Stimulated activated CD8-positive, alpha-beta memory T cell treated with anti-CD3 and anti-CD28 coated beads, Interleukin-4, amount 100 ng/mL, for 4 hours (primary cell): ENCODE data around the gene TBL1X.
"Not testable (repeated sequence)": the region's sequence is repeated elsewhere in the genome, so short reads cannot be mapped to it uniquely, and the experiment has no call there.

Experiments
- DNase-seq, 2 donors: peaks; one replicate each; pipeline ENCODE4 v3.0.0-alpha.2; 2020; ENCODE audit warnings: low read depth in 2 of 2, low spot score in 1 of 2

TBL1X gene

DNA sequence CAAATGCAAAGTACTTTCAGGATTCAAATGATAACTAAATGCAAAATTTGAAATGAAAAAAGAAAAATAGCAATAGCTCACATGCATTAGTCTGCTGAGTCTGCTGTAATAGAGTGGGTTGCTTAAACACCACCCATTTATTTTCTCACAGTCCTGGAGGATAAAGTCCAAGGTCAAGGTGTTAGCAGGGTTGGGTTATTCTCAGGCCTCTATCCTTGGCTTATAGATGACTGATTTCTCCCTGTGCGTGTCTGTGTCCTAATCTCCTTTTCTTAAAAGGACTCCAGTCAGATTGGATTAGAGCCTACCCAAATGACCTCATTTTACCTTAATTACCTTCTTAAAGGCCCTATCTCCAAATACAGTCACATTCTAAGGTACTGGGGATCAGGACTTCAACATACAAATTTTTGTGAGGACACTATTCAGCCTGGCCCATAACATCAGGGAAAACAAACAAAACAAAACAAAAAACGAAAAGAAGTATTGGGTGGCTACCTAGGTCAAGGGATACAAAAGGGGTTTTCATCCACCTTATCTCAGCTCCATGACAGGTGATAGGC, 6.3 kb upstream of the TBL1X start:
- no peak for DNase-seq

DNA sequence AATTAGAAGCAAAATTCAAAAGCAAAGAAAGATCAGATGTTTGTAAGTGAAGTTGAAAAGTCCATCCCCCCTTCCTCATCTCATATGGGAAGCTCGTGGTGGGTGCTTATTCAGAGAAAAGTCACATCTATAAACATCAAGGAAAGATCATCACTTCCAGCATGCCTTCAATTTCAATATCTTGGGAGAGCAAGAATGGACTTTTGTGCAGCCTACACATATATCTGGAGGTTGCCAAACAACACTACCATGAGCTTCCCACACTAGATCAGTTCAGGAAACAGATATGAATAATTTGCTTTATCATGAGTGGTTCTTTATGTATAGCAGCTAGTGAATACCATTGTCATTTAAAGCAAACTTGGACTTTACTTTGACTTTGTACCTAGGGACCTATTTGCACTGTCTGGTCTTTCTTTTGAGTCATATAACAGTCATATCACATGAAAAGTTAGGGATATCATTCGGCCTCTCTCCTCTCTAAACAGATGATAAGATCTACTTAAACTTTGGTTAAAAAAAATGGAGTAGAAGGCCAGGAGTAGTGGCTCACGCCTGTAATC, 5.6 kb upstream of the TBL1X start:
- DNase-seq, result no peak

DNA sequence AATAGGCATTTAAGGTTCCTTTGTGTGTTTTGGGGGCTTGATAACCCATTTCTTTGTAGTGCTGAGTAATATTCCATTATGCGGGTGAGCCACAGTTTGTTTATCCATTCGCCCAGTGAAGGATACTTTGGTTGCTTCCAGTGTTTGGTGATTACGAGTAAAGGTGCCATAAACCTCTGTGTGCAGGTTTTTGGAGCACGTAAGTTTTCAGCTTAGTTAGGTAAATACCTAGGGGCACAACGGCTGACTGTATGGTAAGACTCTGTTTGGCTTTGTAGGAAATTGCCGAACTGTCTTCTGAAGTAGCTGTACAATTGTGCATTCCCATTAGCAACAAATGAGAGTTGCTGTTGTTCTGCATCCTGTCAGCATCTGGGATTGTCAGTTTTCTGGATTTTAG, 3.8 kb upstream of the TBL1X start:
- no peak for DNase-seq

DNA sequence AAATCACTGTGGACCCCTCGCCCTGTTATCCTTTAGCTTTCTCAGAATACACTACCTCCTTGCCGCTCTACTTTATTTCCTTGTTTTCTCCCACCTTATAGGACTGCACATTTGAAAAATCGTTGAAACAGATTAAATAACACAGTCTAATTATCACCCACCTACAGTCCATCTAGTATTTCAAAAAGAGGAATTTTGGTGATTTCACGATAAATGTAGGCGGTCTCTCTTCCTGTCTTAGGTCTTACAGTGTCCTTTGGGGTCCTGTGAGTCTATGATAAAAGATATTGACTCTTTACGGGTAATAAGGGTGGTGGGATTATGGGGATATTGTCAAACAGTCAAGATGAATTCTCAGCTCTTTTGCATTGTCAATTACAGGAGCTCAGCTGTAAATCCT, 2.4 kb upstream of the TBL1X start:
- DNase-seq, result no peak

DNA sequence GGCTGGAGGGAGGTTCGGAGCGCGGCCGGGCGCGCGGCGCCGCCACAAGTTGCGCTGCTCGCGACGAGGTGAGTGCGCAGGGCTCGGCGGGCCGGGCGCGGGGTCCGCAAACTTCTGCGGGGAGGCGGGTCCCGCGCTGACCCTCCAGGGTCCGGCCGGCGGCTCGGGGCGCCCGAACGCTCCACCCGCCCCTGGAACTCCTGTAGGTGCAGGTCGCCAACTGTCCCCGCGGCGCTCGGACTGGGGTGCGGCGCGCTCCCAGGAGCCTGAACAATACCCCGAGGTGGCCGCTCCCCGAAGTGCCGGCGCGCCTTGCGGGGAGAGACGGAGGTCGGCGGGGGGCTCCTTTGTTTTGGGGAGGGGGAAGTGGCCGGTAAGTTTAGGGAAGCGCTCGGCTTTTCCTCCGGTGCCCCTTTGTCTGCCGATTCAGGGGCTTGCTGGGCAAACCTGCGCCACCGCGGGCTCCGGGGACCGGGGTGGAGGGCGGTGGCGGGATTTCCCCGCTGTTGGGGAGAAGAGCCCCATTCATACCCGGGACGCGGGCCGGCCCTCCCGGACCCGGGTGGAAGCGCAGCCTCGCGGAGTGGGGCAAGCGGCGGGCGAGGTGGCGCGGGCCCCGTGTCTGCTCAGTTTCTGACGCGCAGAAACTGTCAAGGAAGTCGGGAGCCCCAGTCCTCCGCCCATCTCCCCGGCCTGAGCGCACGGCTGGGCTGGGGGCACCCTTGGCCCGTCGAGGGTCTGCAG, 694 bp downstream of the TBL1X start:
- DNase-seq, result no peak

DNA sequence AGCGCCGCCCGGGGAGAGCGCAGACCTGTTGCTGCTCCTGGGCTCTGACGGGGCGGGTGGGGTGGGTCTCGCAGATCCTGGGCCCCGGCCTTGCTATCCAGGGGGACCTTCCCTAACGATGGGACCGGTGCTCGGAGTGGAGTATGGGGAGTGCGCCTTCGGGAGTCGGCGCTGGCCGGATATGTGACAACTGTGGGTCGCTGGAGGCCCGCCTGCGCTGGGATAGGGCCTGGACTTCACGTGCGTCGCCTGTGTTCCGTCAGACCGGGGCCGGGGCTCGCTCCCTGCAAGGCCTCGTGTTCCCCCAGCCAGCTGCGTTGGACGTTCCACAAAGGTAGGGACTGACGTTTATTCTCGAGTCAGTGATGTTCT, 1.3 kb downstream of the TBL1X start:
- no peak for DNase-seq

DNA sequence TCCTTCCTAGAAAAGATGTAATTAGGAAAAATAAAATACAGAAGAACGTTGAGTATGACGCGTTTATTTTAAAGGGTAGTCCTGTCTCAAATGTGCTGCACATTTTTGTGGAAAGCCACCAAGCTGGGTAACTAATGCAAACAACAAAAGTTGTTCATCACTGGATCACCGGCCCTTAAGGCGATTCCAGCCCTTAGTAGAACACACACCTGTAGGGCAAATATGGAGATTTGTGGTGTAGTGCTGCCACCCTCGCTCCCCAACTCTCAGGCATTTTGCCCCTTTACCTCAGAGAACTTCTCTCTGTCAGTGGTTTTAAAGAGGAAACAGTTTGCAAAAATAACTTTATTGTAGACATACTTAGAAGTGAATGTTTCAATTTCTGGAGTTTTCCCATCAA, 1.9 kb downstream of the TBL1X start:
- DNase-seq, result no peak

DNA sequence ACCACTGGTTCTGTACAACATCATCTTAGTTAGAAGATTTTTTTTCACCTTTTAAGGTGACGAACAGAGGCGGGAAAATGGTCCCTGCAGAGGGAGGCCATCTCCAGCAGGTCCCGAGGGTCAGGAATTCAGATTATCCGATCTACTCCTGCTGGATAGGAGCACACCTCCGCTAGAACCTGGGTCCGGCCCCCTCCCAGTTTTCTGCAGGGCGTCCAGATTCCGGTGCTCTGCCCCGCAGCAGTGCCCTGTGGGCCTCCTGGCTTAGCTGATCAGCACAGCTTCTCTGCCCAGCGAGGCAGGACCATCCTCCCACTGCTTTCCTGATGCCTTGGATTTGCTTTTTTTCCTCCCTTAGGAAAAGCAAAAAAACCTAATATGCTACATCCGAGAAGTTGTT, 2.3 kb downstream of the TBL1X start:
- DNase-seq, result no peak

DNA sequence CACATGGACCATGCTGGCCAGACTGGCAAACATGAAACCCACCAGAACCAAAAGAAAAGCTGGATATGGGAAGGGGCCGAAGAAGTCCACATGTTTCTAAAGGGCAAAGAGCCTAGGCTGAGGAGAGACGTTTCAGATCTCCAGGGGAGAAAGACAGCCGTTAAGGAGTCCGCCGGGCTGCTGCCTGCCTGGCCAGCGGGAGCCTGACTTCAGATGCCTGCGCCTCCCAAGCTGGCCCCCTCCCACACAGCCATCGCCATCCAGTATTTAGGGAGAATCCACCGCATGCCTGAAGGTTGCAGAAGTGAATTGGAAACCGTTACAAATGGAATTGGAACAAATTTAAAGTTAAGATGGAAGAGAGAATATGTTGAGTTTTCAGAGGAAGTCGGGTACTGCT, 2.9 kb downstream of the TBL1X start:
- no peak for DNase-seq

DNA sequence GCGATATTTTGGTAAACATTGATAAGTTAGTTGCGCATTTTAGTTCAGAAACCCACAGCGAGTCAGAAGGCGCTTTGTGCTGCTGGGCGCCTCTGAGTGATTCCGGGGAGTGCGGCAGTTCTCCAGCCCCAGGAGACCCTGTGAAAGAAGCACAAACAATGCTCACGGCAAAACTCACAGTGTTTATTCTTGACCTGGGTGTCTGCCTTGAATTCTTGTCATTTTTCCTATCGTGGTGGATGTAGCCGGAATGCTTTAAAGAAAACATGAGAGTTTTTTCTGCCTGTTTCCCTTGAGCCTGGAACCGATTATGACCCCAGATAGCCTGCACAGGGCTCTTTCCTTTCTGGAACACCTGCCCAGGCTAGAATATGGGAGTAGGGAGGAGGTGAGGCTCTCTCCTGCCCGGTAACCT, 6.7 kb downstream of the TBL1X start:
- DNase-seq, result no peak

DNA sequence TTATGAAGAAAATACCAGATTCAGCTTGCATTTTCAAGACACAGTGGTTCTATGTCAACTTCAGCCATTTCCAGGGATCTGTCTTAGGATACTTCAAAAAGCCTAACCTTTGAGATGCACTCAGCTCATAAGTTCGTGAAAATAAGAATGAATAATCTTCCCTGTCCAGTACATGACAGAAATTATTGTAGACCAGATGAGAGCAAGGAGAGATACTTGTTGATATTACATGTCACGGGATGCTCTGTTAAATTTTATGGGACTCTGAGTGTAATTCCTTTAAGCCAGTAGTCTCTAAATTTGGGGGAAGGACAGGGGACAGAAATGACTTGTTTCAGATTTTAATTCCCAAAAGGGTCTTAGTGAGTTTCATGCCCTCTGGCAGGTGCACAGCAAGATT, 8.8 kb downstream of the TBL1X start:
- no peak for DNase-seq

DNA sequence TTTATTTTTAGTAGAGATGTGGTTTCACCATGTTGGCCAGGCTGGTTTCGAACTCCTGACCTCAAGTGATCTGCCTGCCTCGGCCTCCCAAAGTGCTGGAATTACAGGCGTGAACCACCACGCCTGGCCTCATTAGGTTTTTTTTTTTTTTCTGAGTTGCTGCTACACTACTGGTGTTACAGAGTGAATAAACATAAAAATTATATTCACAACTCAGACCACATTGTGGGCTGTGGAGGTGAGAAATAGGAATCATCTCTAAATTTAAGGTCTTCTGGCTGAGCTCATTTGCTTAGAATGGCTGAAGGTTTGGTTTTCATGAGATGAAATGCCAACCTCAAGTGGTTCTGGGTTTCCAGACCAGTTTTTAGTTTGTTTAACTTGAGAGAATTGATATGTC, 10.6 kb downstream of the TBL1X start:
- not testable (repeated sequence) for DNase-seq

DNA sequence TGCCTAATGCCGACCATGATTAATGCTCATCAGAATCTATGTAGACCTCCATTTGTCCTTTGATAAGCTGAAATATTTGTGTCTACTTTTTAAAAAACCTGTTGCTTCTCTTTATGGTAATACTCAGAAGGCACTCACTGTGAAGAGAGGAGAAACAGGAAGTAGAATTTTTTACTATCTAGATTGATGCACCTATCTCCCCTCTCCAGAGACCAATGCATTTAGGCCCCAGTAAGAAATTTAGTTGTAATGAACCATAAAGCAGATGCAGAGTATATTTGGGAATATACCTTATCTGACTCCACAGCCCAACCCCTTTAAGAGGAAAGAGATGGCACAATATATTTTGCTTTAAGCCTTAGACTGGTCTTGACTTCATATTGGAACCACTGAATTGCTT, 11.1 kb downstream of the TBL1X start:
- no peak for DNase-seq

DNA sequence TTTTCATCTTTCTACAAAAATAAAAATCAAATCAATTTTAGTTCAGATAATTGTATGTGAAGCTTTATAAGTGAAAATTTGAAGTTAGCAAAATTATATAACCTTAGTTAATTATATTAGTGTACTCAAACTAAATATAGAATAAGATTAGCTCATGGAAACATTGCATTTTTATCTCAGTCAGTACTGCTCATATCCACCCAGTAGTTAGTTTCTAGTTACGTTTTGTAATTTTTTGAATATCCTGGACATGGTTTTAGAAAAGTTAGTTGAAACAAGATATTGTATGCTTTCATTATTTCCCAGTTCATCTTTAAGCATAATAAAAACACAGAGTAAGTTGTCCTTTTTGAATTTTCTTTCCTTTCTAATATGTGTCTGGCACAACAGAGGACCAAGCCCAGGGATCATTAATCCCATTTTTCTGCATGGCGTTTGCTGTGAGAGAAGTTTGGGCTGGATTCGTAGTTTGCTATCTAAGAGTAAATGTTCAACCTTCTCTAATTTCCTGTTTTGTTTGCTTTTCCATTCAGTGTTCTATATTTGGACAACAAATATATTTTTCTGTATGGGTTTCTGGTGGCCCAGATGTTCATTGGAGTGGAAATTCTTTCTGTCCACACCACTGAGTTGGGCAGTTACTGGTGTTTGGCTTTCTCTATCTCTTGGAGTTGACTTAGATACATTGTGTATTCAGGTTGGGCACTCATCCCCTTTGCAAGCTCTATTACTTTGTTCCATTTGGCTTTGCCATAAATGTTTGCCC, 12.1 kb downstream of the TBL1X start:
- DNase-seq, result no peak

DNA sequence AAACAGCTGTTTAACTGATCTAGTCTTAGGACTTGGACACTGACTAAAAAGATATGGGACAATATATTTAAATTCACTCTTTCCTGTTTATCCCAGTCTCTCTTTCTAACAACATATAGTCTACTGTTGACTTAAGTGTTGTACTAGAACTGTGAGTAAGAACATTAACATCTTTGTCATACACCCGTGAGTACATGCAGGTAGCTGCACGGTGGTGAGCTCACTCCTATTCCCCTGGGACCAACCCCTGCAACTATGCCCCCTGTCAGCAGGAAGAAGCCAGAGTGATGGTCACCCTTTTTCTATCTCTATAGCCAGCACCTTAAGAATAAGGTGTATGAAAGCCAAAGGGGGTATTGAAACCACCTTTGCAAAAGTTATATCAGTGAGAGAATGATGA, 17.6 kb downstream of the TBL1X start:
- no peak for DNase-seq

DNA sequence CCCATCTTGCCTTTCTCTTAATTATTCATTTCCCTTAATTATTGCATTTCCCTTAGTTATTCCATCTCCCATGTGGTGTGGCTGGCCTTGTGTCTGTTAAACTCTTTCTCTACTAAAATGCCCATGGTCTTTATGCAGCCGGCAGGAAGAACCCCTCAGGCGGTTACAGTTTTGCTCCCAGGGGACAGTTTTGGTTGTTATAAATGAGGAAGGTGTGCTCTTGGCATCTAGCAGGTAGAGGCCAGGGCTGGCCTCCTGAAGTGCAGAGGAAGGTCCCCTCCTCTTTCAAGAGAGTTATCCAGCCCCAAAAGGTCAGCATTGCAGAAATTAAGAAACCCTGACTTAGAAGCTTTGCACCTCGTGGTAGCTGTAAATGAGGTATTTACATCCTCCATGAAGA, 18.0 kb downstream of the TBL1X start:
- DNase-seq, result no peak

DNA sequence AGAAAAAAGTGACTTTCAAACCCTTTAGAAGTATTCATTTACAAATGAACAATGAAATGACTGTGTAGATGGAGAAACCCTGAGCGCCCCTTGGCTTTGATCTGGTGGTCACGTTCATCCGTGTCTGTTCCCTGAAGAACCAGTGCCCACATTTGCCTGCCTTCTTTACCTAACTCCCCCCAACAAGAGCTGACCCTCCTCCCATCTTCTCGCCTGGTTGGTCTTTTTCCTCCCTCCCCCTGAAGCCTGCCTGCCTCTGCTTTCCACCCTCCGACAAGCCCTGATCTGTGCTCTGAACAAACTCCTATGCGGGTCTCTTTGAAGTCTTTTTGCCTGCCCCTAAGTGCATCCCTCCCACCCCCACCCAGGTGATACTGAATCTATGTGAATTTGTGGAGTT, 18.5 kb downstream of the TBL1X start:
- no peak for DNase-seq

DNA sequence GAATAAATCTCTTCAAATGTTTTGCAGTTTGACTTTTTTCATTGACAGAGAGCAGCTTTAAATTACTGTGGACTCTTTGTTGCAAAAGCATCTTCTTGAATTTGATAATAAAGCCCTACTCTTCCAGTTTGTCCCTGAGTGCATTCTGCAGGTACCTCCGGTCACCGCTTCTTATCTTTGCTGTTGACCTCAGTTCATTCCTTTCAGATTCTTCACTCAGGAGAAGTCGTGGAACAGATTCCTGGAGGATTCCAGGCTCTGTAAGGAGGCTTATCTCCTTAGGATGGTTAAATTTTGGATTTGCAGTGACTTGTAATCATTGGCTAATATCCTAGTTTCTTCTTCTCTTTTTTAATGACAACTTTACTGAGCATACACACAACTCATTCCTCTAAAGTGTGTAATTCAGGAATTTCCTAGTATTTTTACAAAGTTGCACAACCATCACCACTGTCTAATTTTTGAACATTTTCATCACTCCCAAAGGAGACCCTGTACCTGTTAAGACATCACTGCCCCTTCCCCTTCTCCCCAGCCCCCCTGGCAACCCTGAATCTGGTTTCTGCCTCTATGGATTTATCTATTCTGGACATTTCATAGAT, 22.0 kb downstream of the TBL1X start:
- DNase-seq, result no peak

DNA sequence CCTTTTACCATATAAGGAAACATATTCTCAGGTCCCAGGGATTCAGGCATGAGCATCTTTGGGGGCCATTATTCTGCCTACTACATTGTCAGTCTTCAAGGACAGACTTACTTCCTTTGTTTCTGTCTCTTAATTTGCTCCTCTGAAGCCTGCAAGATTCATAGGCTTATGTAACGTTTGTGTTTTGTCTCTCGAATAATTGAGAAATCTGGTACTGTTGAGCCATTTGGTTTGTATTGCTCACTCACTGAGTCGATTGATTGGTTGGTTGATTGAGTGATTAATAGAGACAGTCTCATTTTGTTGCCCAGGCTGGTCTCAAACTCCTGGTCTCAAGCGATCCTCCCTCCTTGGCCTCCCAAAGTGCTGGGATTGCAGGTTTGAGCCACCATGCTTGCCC, 23.7 kb downstream of the TBL1X start:
- no peak for DNase-seq

DNA sequence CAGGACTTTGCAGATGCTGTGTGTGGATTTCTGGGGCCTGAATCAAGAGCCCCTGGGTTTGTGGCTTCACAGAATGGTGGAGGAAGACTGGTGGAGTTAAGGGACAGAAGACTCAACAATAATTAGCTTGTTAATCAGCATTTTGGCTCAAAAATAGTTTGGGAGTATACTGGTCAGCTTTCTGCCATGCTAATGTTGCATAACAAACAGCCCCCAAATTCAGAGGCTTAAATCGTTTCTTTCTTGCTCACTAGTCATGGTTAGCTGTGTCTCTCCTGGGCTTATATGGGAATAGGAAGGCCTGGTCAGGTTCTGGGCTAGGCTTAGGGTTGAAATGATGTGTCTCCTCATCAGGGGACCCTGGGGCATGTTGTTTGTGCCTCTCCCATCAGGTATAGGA, 24.4 kb downstream of the TBL1X start:
- no peak for DNase-seq

DNA sequence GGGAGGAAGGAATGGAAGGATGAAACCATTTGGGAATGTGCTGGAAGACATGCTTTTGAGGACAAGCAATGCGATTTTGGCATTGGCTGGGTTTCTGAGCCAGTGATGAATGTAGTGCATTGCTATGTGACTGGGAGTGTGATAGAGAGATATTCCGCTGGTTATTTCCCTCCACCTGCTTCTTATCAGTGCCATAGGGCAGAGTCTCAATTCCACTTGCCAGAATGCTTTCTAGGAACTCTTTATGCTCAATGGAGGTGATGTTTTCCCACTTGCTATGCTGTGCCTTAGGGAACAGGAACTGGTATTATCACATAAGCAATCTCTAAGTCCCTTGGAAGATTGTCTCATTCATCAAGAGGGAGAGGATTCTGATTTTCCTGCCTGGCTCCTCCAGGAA, 28.0 kb downstream of the TBL1X start:
- DNase-seq, result no peak

DNA sequence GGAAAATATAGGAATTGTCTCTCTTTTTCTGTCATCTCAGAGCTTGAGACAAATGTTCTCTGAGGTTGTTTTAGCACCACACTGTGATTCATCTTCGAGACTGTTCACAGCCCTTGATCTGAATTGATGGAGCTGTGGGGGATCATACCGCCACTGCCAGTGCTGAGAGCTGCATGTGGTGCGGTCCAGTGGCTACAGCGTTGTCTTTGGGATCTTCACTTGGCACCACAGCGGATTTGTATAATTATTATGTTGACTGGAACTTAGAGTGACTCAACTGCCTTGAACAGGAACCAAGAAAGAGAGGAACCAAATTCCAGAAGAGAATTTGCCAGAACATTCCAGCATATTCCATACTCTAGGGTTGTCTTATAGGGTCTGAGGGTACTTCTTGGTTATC, 29.1 kb downstream of the TBL1X start:
- no peak for DNase-seq
